Hepatocyte (in vitro differentiated cells): ENCODE results near the gene POU6F2. TPM values are rescaled to one million over a fixed set of nuclear protein-coding genes. Genes with fewer than 3 reads are reported as not detected.

Experiments used
- DNase-seq: peaks from one replicate; pipeline ENCODE4 v3.0.0-alpha.2; 2016; ENCODE audit warnings: low spot score
- H2AFZ ChIP-seq: fragments of 200-600 bp; sonication (generic); 2 replicates; pipeline ENCODE4 v1.6.0; 2016; ENCODE audit warnings: antibody characterized with exemption, mild to moderate bottlenecking
- H3K27ac ChIP-seq: fragments of 200-600 bp; sonication (generic); 2 replicates; pipeline ENCODE4 v1.5.1; 2016; ENCODE audit warnings: mild to moderate bottlenecking
- H3K27me3 ChIP-seq: fragments of 200-600 bp; sonication (generic); 2 replicates; pipeline ENCODE4 v1.6.1; 2016
- H3K36me3 ChIP-seq: fragments of 200-600 bp; sonication (generic); replicated peaks from 2 replicates; pipeline ENCODE4 v1.5.1; 2016; ENCODE audit warnings: low read depth; ENCODE audit not compliant: insufficient read depth
- H3K4me1 ChIP-seq: fragments of 200-600 bp; sonication (generic); 2 replicates; pipeline ENCODE4 v1.5.1; 2016; ENCODE audit warnings: mild to moderate bottlenecking, moderate library complexity; ENCODE audit not compliant: insufficient read depth
- H3K4me2 ChIP-seq: fragments of 200-600 bp; sonication (generic); 2 replicates; pipeline ENCODE4 v1.6.0; 2016
- H3K4me3 ChIP-seq: fragments of 200-600 bp; sonication (generic); 2 replicates; pipeline ENCODE4 v1.5.1; 2016; ENCODE audit warnings: mild to moderate bottlenecking
- H3K79me2 ChIP-seq: fragments of 200-600 bp; sonication (generic); 2 replicates; pipeline ENCODE4 v1.6.0; 2017; ENCODE audit warnings: mild to moderate bottlenecking
- H3K9me2 ChIP-seq: fragments of 200-600 bp; sonication (generic); replicated peaks from 2 replicates; pipeline ENCODE4 v1.6.0; 2017; ENCODE audit warnings: mild to moderate bottlenecking; ENCODE audit not compliant: insufficient read depth
- H3K9me3 ChIP-seq: fragments of 200-600 bp; sonication (generic); 2 replicates; pipeline ENCODE4 v1.5.1; 2016; ENCODE audit warnings: low read depth, mild to moderate bottlenecking
- H4K20me1 ChIP-seq: fragments of 200-600 bp; sonication (generic); 2 replicates; pipeline ENCODE4 v1.6.0; 2016; ENCODE audit warnings: mild to moderate bottlenecking; ENCODE audit not compliant: insufficient read depth, poor library complexity, severe bottlenecking
- CTCF ChIP-seq: fragments of 200-600 bp; sonication (generic); IDR thresholded peaks from 2 replicates; pipeline ENCODE4 v1.5.1; 2016; ENCODE audit warnings: antibody characterized with exemption, mild to moderate bottlenecking; ENCODE audit not compliant: poor library complexity
- EZH2 ChIP-seq: fragments of 200-600 bp; sonication (generic); IDR thresholded peaks from 2 replicates; pipeline ENCODE4 v1.6.1; 2016; ENCODE audit warnings: antibody characterized with exemption, mild to moderate bottlenecking, borderline replicate concordance
- EZH2phosphoT487 ChIP-seq: fragments of 200-600 bp; sonication (generic); IDR thresholded peaks from one replicate; pipeline ENCODE4 v1.6.1; 2018; ENCODE audit warnings: antibody characterized with exemption, mild to moderate bottlenecking, low read depth, moderate library complexity; ENCODE audit not compliant: unreplicated experiment, severe bottlenecking
- WGBS: methylation state at CpG from one replicate; pipeline ENCODE4 v1.1.6; 2016; ENCODE audit warnings: low lambda C conversion rate; ENCODE audit errors: missing lambda C conversion rate; 5-methylcytosine and 5-hydroxymethylcytosine counted together
- polyA plus RNA-seq: library from polyadenylated mRNA; unstranded; fragments of >200 nt; fragmentation: Nextera tagmentation; extraction: Ambion mirVana; gene quantifications from 2 replicates; pipeline ENCODE4 v1.2.1, GENCODE V29; 2016
- total RNA-seq: library from RNA; depleted of rRNA; stranded (reverse); fragments of >200 nt; gene quantifications from 2 replicates; pipeline ENCODE4 v1.2.3, GENCODE V29; 2014

The POU6F2 gene
- total and polyA plus RNA-seq, 2 experiments from 2014 or later = 0.67 to 1.4 TPM

- Histone ChIP-seq H3K9me2 (no peaks in the 10 kb centered on the region), H3K27me3 (no peaks in the 10 kb centered on the region), H3K27ac (no peak overlapping the region), H3K9me3 (no peaks in the 10 kb centered on the region), H2AFZ (no peak overlapping the region), H3K79me2 (no peaks in the 10 kb centered on the region), H3K4me3 (no peak overlapping the region), H3K36me3 (no peaks in the 10 kb centered on the region), H3K4me1 (no peaks in the 10 kb centered on the region), H4K20me1 (no peaks in the 10 kb centered on the region), H3K4me2 (no peak overlapping the region)
- no peak for DNase-seq
- WGBS = 92% methylated on average over 8 of the region's 8 CpGs
- no peak for TF ChIP-seq CTCF
- TF ChIP-seq EZH2phosphoT487 = no peak
- no peak for TF ChIP-seq EZH2
Measured at GRCh38 chr7:39507866-39508551, 530.3 kb downstream of the POU6F2 start.

DNA sequence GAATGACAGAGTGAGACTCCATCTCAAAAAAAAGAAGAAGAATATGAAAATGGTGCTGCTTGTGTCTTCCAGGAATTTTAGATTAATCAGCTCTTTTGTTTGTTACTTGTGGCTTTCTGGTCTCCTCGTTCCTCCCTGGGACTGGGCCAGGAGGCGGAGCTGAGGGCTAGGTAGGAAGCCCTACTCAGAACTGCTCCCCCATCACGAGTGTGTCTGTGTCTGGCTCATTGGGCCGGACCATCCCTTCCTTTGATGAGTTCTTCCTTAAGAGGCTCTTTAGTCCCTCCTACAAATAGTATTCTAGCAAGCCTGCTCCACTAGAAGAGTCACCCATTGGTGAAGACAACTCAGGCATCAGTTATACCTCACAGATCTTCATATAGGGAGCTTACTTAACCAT lies 531.7 kb downstream of the POU6F2 start:
- Histone ChIP-seq H3K4me2 (no peak overlapping the region), H3K79me2 (no peaks in the 10 kb centered on the region), H3K36me3 (no peaks in the 10 kb centered on the region), H4K20me1 (no peaks in the 10 kb centered on the region), H3K27me3 (no peaks in the 10 kb centered on the region), H3K9me2 (no peaks in the 10 kb centered on the region), H2AFZ (no peak overlapping the region), H3K4me3 (no peak overlapping the region), H3K9me3 (no peaks in the 10 kb centered on the region), H3K4me1 (no peaks in the 10 kb centered on the region), H3K27ac (no peak overlapping the region)
- DNase-seq = no peak
- 87% methylated on average over 4 of the region's 4 CpGs for WGBS
- TF ChIP-seq CTCF (no peak), EZH2phosphoT487 (no peak), EZH2 (no peak)

DNA sequence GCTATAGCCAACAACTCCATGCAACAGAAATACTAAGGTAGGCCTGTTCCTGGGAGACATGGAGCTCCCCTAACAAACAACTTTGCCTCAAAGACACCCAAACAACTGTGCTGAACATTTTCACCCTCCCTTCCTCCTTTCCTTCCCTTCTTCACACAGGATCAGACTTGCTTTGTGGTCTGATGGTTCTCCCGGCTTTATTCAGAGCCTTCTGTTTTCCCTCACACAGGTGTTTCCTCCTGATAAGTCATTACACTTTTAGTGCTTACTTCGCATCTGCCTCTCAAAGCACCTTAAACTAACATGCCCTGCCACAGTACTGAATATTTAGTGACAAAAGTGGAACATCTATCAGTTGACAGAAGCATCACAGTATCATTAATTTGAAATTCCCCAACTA lies 532.2 kb downstream of the POU6F2 start:
- no peak overlapping the region for H3K4me3 ChIP-seq
- no peak for DNase-seq
- H3K27me3 ChIP-seq = no peaks in the 10 kb centered on the region
- WGBS = 88% methylated on average over 2 of the region's 2 CpGs
- no peak overlapping the region for H3K27ac ChIP-seq
- no peaks in the 10 kb centered on the region for H3K9me3 ChIP-seq
- H2AFZ ChIP-seq = no peak overlapping the region
- H3K79me2 ChIP-seq = no peaks in the 10 kb centered on the region
- TF ChIP-seq EZH2 = no peak
- no peak for TF ChIP-seq CTCF
- TF ChIP-seq EZH2phosphoT487 = no peak
- H4K20me1 ChIP-seq = no peaks in the 10 kb centered on the region
- H3K4me1 ChIP-seq = no peaks in the 10 kb centered on the region
- no peaks in the 10 kb centered on the region for H3K36me3 ChIP-seq
- H3K9me2 ChIP-seq = no peaks in the 10 kb centered on the region
- no peak overlapping the region for H3K4me2 ChIP-seq
